ENCODE data around the gene FOXK2. TPM values are rescaled to one million over a fixed set of nuclear protein-coding genes. Genes with fewer than 3 reads are reported as not detected.

FOXK2 gene
- polyA plus RNA-seq, 2 of the 4 experiments (the other 2 are of a cell fraction), result 34.8 to 39.2 TPM

DNA sequence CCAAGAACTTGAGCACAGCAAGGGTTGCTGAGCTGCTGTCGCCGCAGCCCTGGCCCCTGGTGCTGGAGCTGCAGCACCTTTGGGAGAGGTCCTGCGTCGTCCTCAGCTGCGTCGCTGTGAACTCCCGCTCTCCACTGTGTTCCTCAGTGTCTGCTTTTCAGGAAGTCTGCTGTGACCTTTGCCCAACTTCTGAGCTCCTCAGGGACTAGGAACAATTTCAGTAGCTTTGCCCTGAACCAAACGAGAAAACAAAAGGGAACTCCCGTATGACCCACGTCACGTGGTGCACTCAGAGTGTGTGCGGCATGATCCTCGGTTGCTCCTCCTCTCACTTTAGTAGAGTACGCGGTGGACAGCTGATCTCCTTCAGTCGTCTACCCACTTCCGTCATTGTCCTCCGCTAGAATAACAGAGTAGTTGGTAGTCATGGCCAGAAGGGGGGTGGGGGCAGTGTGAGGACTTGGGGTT lies 84.5 kb downstream of the FOXK2 start:
- TF ChIP-seq FOXS1 (CRISPR knock-in tag; IDR thresholded peaks at IDR 0.05) (no peak), MAFK (IDR thresholded peaks at IDR 0.05; ENCODE audit: partially characterized antibody) (no peak)
- TF ChIP-seq, protein P1, sequence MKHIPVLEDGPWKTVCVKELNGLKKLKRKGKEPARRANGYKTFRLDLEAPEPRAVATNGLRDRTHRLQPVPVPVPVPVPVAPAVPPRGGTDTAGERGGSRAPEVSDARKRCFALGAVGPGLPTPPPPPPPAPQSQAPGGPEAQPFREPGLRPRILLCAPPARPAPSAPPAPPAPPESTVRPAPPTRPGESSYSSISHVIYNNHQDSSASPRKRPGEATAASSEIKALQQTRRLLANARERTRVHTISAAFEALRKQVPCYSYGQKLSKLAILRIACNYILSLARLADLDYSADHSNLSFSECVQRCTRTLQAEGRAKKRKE (CRISPR knock-in tag; IDR thresholded peaks at IDR 0.05; ENCODE audit: low read depth), result no peak
- Histone ChIP-seq H3K9me3 (no peaks in the 10 kb centered on the region), H3K4me2 (no peak overlapping the region), H3K27ac (no peak overlapping the region), H3K4me3 (no peak overlapping the region), H3K4me1 (no peaks in the 10 kb centered on the region)
- ATAC-seq (no peak), DNase-seq (ENCODE audit: low read depth in 1 of 2, low spot score in 1 of 2) (no peak), FAIRE-seq (no peak)
- ChIA-PET CTCF (interaction anchor here (1.3 to 2.2 kb wide), 2 partner anchors 8 to 11 kb away, joined by 4 to 5 read pairs; no protein-coding TSS in a partner anchor), POLR2A (no interaction called here)
- WGBS (ENCODE audit: missing lambda C conversion rate), result 92% methylated on average over 18 of the region's 18 CpGs

DNA sequence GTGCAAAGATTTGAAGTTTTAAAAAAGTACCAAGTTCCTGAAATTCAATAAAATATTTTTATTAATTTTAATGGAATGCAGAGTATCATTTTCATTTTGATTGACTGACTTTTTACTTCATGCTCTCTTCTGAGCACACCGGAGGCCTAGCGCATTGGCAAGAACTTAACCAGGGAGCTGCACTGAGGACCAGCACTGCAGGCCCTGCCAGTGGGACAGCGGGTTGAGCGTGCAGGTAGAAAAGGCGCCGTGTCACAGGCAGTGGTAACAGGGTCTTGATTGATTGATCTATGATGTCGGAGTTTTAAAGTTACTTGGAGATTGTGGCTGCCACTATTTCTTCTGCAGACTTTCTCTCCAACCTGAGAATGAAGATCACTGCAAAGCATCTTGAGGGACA lies 85.0 kb downstream of the FOXK2 start:
- no peak for TF ChIP-seq PHF8 (IDR thresholded peaks at IDR 0.05; ENCODE audit: borderline replicate concordance, low read depth)
- TF ChIP-seq RARB (CRISPR knock-in tag; IDR thresholded peaks at IDR 0.05), result no peak
- TF ChIP-seq, protein P2, sequence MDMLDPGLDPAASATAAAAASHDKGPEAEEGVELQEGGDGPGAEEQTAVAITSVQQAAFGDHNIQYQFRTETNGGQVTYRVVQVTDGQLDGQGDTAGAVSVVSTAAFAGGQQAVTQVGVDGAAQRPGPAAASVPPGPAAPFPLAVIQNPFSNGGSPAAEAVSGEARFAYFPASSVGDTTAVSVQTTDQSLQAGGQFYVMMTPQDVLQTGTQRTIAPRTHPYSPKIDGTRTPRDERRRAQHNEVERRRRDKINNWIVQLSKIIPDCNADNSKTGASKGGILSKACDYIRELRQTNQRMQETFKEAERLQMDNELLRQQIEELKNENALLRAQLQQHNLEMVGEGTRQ (IDR thresholded peaks at IDR 0.05), result no peak
- FAIRE-seq, result no peak
- Histone ChIP-seq H3K9me3 (no peaks in the 10 kb centered on the region), H3K4me3 (no peak overlapping the region), H3K4me1 (no peaks in the 10 kb centered on the region), H3K27ac (no peak overlapping the region), H3K4me2 (no peak overlapping the region)
- CTCF ChIA-PET, result interaction anchor here (1.3 to 2.2 kb wide), 2 partner anchors 9 to 11 kb away, joined by 4 to 5 read pairs; no protein-coding TSS in a partner anchor
- POLR2A ChIA-PET, result no interaction called here
- no peak for DNase-seq (ENCODE audit: low read depth in 1 of 2, low spot score in 1 of 2)
- no peak for ATAC-seq
- WGBS (ENCODE audit: missing lambda C conversion rate), result 93% methylated on average over 7 of the region's 7 CpGs

GRCh38 chr17:82605939-82606600 lies 86.5 kb downstream of the FOXK2 start:
- 89% methylated on average over 16 of the region's 16 CpGs for WGBS (ENCODE audit: missing lambda C conversion rate)
- ATAC-seq (peak; percentile 6 to 31; a peak in 2 of 6 replicates), FAIRE-seq (no peak), DNase-seq (ENCODE audit: low read depth in 1 of 2, low spot score in 1 of 2) (no peak)
- ChIA-PET CTCF (no interaction called here), POLR2A (no interaction called here)
- H3K27ac ChIP-seq, result no peak overlapping the region
- H3K4me3 ChIP-seq, result no peak overlapping the region
- TF ChIP-seq HOXA7 (CRISPR knock-in tag; IDR thresholded peaks at IDR 0.05), result no peak
- TF ChIP-seq GATA3 (IDR thresholded peaks at IDR 0.05; ENCODE audit: borderline replicate concordance), result no peak
- TF ChIP-seq JUN (IDR thresholded peaks at IDR 0.05), result 0 out of 5 replicates have a peak, but pooled peaks of 1 of the 2 experiments have one; percentile 0
- no peaks in the 10 kb centered on the region for H3K4me1 ChIP-seq
- H3K9me3 ChIP-seq, result no peaks in the 10 kb centered on the region
- H3K4me2 ChIP-seq, result no peak overlapping the region

DNA sequence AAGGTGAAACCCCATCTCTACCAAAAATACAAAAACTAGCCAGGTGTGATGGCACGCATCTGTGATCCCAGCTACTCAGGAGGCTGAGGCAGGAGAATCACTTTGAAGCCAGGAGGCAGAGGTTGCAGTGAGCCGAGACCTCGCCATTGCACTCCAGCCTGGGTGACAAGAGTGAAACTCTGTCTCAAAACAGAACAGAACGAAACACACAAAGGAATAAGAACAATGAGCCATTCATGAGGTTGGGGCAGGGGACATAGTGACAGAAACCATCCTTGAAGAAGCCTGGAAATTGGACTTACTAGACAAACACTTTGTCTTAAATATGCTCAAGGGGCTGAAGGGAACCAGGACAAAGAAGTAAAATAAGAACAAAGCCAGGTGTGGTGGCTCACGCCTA lies 89.3 kb downstream of the FOXK2 start:
- ATAC-seq (no peak), DNase-seq (ENCODE audit: low read depth in 1 of 2, low spot score in 1 of 2) (no peak), FAIRE-seq (no peak)
- 73% methylated on average over 5 of the region's 5 CpGs for WGBS (ENCODE audit: missing lambda C conversion rate)
- Histone ChIP-seq H3K27ac (no peak overlapping the region), H3K4me1 (no peaks in the 10 kb centered on the region), H3K4me2 (no peak overlapping the region), H3K9me3 (no peaks in the 10 kb centered on the region), H3K4me3 (no peak overlapping the region)
- ChIA-PET POLR2A (no interaction called here), CTCF (interaction anchor here (0.6 to 1.7 kb wide), 5 partner anchors 7 to 251 kb away, joined by 3 to 4 read pairs (median 3); no protein-coding TSS in a partner anchor)
- TF ChIP-seq, protein P3, sequence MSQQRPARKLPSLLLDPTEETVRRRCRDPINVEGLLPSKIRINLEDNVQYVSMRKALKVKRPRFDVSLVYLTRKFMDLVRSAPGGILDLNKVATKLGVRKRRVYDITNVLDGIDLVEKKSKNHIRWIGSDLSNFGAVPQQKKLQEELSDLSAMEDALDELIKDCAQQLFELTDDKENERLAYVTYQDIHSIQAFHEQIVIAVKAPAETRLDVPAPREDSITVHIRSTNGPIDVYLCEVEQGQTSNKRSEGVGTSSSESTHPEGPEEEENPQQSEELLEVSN (IDR thresholded peaks at IDR 0.05; ENCODE audit: borderline replicate concordance, low read depth), result no peak
- TF ChIP-seq CEBPB (IDR thresholded peaks at IDR 0.05) (no peak), FOSB (CRISPR knock-in tag; IDR thresholded peaks at IDR 0.05) (no peak), FOXS1 (CRISPR knock-in tag; IDR thresholded peaks at IDR 0.05) (no peak), GATA3 (IDR thresholded peaks at IDR 0.05; ENCODE audit: borderline replicate concordance) (no peak), KDM5A (IDR thresholded peaks at IDR 0.05) (no peak), HDAC2 (IDR thresholded peaks at IDR 0.05) (no peak), TFCP2L1 (CRISPR knock-in tag; IDR thresholded peaks at IDR 0.05) (no peak), MYC (IDR thresholded peaks at IDR 0.05; ENCODE audit: borderline replicate concordance, low read length) (no peak), MAFK (IDR thresholded peaks at IDR 0.05; ENCODE audit: partially characterized antibody) (no peak), NPAS2 (CRISPR knock-in tag; IDR thresholded peaks at IDR 0.05; ENCODE audit: borderline replicate concordance) (no peak)
- TF ChIP-seq, protein P4, sequence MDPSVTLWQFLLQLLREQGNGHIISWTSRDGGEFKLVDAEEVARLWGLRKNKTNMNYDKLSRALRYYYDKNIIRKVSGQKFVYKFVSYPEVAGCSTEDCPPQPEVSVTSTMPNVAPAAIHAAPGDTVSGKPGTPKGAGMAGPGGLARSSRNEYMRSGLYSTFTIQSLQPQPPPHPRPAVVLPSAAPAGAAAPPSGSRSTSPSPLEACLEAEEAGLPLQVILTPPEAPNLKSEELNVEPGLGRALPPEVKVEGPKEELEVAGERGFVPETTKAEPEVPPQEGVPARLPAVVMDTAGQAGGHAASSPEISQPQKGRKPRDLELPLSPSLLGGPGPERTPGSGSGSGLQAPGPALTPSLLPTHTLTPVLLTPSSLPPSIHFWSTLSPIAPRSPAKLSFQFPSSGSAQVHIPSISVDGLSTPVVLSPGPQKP (IDR thresholded peaks at IDR 0.05; ENCODE audit: low read depth, low read length), result no peak
